DMS79 treated with DMSO at 0.1 percent for 48 hours (cell line): ENCODE results near the gene HES6.
"Not testable (repeated sequence)": the region's sequence is repeated elsewhere in the genome, so short reads cannot be mapped to it uniquely, and the experiment has no call there.

Experiments used
- DNase-seq: peaks from one replicate; lab custom pipeline; 2025; lab: John Stamatoyannopoulos, UW

HES6 gene

GRCh38 chr2:238272156-238272555 lies 32.3 kb upstream of the HES6 start:
- DNase-seq = no peak

- not testable (repeated sequence) for DNase-seq
Observed at GRCh38 chr2:238271686-238272085, 31.8 kb upstream of the HES6 start.

- DNase-seq = no peak
Observed at GRCh38 chr2:238271061-238271554, 31.3 kb upstream of the HES6 start.

GRCh38 chr2:238270606-238271005 lies 30.8 kb upstream of the HES6 start:
- DNase-seq = no peak

- DNase-seq = no peak
Observed at GRCh38 chr2:238269741-238270140, 29.9 kb upstream of the HES6 start.

GRCh38 chr2:238267884-238268680 lies 28.2 kb upstream of the HES6 start:
- DNase-seq = no peak

- no peak for DNase-seq
Observed at GRCh38 chr2:238267341-238267710, 27.5 kb upstream of the HES6 start.

GRCh38 chr2:238265605-238266004 lies 25.8 kb upstream of the HES6 start:
- DNase-seq = no peak

- DNase-seq = no peak
Observed at GRCh38 chr2:238264072-238264460, 24.2 kb upstream of the HES6 start.

GRCh38 chr2:238263204-238264071 lies 23.6 kb upstream of the HES6 start:
- DNase-seq = peak; percentile 54

- no peak for DNase-seq
Observed at GRCh38 chr2:238262496-238263122, 22.8 kb upstream of the HES6 start.

- no peak for DNase-seq
Observed at GRCh38 chr2:238261718-238262375, 22.0 kb upstream of the HES6 start.

- DNase-seq = no peak
Observed at GRCh38 chr2:238260883-238261282, 21.0 kb upstream of the HES6 start.

- DNase-seq = no peak
Observed at GRCh38 chr2:238259061-238260020, 19.5 kb upstream of the HES6 start.

GRCh38 chr2:238257786-238258700 lies 18.2 kb upstream of the HES6 start:
- DNase-seq = no peak

GRCh38 chr2:238256594-238257104 lies 16.8 kb upstream of the HES6 start:
- peak; percentile 46 for DNase-seq

GRCh38 chr2:238256111-238256510 lies 16.3 kb upstream of the HES6 start:
- no peak for DNase-seq

- DNase-seq = no peak
Observed at GRCh38 chr2:238255636-238256035, 15.8 kb upstream of the HES6 start.

- DNase-seq = no peak
Observed at GRCh38 chr2:238255151-238255551, 15.3 kb upstream of the HES6 start.
